GM18951 (cell line): Measurements from ENCODE around the gene TINCR.
"Not testable (repeated sequence)": the region's sequence is repeated elsewhere in the genome, so short reads cannot be mapped to it uniquely, and the experiment has no call there.

Experiments
- POLR2A ChIP-seq: IDR thresholded peaks from 4 replicates; pipeline ENCODE4 v1.6.1; 2011; ENCODE audit warnings: mild to moderate bottlenecking; ENCODE audit not compliant: insufficient read length, insufficient read depth; ENCODE audit errors: extremely low read depth
- in situ Hi-C: fragments of 300-500 bp; cut with MboI; formaldehyde crosslinking; loops from one replicate; pipeline ENCODE4 v1.12.0; 2022; ENCODE audit warnings: low sequenced_read_pairs, mixed read lengths, inconsistent platforms; ENCODE audit not compliant: unreplicated experiment

Gene TINCR

DNA sequence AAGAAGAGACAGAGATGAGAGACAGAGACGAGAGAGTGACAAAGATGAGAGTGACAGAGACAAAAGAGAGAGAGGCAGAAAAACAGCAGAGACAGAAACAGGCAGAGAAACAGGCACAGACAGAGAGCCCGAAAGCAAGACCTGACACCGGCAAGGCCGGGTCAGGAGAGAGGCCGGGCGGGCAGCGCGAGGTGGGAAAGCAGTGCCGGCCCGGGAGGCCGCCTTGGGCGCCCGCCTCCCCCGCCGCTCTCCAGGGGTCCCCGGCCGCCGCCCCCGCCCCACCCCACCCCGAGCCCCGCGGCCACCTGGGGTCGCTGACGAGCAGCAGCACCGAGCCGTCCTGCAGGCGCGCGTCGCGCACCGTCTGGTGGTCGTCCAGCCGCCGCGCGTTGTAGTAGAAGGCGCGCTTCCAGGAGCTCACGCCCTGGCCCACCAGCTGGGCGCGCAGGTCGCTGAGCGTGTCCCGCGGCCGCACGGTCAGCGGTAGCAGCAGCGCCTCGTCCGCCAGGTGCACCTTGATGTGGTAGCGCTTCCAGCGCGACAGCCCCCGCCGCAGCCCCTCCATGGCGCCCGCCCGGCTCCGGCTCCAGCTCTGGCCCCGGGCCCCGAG lies at the start of gene TINCR:
TINCR (minus strand) TSS at position 594 of the 610 bp plus-strand sequence.
- TF ChIP-seq POLR2A = no peak
- in situ Hi-C loops = no loop called here

- no peak for TF ChIP-seq POLR2A
- in situ Hi-C loops = no loop called here
Observed at GRCh38 chr19:5617080-5617479, 49.3 kb upstream of the TINCR start.

DNA sequence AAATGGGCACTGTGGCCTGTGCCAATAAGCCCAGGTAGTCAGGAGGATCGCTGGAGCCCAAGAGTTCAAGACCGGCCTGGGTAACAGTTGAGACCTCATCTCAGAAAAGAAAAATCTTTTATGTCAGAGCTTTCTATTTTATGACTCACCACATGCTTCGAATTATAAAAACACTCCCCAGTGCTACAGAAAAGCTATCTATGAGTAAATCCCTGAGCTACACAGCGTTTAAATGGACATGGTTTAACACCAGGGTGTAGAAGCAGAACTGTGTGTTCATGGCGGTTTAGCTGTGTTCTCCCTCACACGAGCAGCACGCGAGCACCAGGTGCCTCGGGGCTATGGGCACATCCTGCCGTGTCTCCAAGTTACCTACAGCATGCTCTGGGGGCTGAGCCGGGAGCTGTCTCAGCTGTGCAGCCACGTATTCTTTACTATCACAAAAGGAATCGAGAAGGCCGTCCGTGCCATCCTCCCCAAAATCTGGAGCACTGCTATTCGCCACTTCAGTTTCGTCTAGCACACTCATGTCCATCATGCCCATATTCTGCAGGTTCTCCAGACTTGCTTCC lies 48.1 kb upstream of the TINCR start:
- in situ Hi-C loops = no loop called here
- no peak for TF ChIP-seq POLR2A

DNA sequence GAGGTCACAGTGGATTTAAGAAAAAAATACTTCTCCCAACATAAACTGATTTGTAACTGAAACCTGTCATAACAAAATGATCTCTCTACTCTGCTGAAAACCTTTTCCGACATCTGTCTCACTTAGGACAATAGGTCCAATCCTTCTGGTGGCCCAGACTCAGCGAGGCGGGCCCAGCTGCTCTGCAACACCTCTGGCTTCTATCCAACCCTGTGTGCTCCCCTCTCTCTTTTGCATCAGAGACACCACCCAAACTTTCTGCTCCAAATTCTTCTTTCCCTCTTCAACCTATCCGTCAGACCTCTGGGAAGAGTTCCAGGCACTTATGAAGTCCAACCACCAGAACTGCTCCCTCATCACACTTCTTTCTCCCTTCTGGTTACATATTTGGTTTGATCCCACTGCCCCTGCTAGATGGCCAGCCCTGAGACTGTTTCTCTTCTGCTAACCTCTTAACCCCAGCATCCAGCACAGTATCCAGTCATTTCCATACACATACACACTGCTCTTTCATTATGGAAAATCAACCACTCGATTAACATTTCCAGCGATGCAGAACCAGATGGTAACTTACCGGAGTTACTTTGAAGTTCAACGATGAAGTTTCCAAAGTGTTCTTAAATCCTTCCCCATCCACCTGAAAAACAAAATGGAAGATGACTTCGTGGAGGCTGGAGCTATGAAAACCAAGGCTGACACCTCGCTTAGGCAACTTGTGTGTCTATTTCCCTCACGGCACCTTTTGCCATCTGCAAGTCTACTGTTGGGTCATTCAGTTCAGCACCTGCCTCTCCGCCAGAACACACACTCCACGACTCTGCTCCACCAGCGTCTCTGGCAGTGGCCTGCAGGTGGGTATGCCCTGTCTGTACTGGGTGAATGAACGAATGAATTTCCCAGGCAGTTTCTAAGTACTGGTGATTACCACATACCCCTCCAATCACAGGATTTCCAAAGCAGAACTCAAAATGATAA lies 45.4 kb upstream of the TINCR start:
- in situ Hi-C loops = no loop called here
- TF ChIP-seq POLR2A = no peak

DNA sequence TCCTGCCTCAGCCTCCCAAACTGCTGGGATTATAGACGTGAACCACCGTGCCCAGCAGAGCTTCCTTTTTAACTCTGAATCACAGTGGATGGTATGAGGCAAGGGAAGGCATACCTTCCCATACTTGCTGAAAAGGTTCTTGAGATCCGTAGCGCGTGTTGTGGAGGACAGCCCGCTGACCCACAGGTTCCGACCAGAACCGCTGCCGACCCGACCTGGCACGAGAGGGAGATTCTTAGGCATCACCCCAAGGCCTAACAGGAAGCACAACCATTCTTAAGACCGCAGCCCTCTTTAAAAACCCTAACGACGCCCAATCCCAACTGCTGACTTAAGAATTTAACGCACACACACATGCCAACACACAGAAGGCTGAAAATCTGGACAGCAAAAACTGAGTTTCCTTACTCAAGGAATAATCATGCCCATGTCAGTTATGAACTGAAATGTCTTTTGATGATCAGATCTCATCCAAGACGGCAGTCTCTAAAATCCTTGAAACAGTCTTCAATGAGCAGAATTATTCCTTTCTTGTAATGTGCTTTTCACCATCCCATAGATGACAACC lies 42.2 kb upstream of the TINCR start:
- TF ChIP-seq POLR2A = no peak
- in situ Hi-C loops = no loop called here

GRCh38 chr19:5608766-5609165 lies 41.0 kb upstream of the TINCR start:
- in situ Hi-C loops = not testable (repeated sequence)

DNA sequence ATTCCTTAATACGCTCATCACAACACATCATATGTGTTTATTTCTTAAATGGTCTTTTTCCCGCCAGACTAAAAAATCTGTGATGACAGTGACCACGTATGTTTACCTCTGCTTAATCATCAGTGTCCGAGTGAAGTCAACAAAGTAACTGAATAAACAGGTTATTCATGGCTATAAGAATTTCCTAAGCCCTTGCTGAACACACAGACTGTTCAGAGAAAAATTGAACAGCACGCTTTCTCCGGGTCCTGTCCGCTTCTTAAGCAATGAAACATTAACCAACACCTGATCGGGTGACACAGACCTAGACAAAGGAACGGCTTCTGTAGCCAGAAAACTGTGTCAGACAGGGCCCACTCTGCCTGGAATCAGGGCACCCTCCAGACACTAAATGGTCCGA lies 40.5 kb upstream of the TINCR start:
- in situ Hi-C loops = no loop called here
- no peak for TF ChIP-seq POLR2A

DNA sequence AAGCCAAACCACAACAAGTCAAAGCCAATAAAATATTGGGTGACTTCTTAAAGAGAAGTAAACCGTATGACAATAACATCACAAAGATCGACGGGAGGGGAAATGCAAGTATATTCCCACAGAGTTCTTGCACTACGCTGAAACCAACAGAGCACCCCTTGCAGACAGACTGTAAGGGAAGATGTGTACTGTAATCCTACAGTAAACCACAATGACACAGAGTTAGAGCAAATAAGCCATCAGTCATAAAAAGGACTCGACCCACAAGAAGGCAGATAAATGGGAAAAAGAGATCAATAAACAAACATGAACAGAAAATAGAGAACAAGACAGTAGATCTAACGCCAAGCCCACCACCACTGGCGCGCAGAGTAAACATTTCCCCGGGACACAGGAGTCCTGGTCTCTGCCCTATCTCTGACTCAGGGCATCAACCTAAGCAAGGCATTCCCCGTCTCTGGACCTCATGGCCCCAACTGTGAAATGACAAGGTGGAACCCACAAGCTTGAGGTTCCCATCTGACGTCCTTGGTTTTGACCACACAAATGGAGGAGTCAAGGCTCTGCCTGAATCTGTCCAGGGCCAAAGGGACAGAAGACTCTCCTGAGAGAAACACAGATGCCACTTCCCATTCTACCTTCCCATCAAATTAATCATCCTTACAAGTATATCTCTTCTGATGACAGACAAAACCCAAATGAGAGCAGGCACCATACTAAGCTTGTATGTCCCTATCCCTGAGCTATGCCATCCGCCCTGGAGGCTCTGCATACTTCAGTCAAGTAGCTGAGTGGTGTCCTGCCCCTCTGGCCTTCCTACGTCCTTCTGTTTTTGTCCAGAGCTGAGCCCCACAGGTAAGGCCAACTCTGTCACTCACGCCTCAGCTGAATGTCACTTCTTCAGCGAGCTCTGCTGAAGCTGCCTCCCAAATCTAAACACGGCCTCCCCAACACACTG lies 39.8 kb upstream of the TINCR start:
- no peak for TF ChIP-seq POLR2A
- in situ Hi-C loops = no loop called here

GRCh38 chr19:5605362-5605761 lies 37.6 kb upstream of the TINCR start:
- in situ Hi-C loops = no loop called here
- no peak for TF ChIP-seq POLR2A

DNA sequence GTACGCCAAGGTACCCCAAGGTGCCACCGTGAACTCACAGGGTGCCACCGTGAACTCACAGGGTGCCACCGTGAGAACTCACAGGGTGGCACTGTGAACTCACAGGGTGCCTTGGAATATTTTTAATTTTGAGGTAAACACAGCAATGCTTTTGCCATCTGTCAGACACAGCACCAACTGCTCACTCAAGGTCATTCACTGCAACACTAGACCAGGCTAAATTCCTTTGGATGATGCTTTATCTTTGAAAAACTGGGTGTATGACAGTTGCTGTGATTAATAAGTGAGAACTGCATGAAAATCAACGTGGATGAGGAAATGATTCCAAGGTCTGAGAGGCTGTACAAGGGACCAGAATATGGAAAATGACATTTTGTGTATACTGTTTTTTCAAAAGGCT lies 35.9 kb upstream of the TINCR start:
- no peak for TF ChIP-seq POLR2A
- in situ Hi-C loops = no loop called here

GRCh38 chr19:5600797-5601196 lies 33.0 kb upstream of the TINCR start:
- in situ Hi-C loops = no loop called here
- no peak for TF ChIP-seq POLR2A

DNA sequence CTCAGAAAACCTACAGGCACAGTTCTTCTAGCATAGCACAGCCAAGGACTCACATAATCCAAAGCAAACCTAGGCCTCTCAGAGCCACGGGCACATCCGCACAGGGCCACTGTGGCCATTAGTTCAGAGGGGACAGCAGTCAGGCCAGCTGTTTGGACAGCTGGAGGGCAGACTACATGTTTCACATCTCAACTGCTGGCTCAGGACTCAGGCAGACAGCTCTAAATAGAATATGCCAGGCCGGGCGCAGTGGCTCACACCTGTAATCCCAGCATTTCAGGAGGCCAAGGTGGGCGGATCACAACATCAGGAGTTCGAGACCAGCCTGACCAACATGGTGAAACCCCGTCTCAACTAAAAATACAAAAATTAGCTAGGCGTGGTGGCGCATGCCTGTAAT lies 28.0 kb upstream of the TINCR start:
- TF ChIP-seq POLR2A = no peak
- in situ Hi-C loops = no loop called here
